Measurements from ENCODE around the gene FBXW7.

Gene FBXW7

GRCh38 chr4:152321398-152321797 lies 214.5 kb downstream of the FBXW7 start:
- DNase-seq: no peak

GRCh38 chr4:152316969-152317368 lies 218.9 kb downstream of the FBXW7 start:
- peak; percentile 17 for DNase-seq

DNA sequence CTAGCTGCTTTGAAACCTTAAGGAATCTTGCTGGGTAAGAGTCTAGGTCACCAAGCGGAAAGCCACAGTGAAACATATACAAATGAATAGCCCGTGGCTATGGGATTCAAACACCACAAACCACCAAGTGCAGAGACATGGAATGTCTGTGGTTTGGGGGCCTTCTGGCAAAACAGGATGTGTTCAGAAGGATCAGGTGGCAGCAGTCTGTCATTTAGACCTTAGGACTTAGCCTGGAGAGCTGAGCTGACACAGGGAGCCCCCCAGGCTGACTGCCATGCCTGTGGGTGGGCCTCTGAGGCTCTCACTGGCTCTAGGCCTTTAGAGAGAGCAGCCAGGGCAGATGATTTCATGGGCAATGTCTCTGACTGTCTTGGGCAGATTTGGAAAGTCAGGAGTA lies 225.6 kb downstream of the FBXW7 start:
- no peak for DNase-seq

DNA sequence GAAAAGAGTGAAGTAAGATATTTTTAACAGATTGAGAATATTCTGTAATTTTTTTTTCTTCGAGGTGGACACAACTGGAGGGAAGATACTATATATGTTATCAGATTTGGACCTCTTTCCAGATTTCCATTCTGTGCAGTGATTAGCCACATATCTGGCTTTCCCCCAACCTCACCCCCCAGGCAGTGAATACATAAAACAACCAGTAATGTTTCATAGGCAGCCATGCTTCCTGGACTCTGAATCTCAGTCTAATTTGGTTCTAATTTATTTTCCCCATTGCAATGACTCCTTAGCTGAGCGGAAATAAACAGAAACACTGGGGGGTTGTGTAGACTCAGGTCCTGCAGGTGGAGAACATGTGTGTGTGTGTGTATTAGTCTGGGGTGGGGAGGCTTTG lies 226.5 kb downstream of the FBXW7 start:
- DNase-seq: peak; percentile 31

GRCh38 chr4:152308951-152309350 lies 226.9 kb downstream of the FBXW7 start:
- peak; percentile 47 for DNase-seq

DNA sequence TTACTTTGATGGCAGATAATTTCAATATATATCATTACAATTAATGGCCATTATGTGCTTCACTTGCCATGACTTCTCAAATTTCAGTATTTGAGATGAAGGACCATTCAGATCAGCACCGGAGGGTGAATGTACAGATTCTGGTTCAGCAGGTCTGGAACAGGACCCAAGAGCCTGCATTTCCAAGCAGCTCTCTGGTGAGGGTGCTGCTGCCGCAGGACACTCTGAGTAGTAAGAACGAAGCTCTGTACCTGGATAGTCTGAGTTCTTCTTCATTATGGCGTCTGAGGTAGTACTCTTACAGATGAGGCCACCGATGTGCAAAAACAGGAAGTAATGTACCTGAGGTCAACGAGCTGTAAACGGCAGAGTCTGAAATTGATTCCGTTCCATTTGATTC lies 228.2 kb downstream of the FBXW7 start:
- DNase-seq: no peak

DNA sequence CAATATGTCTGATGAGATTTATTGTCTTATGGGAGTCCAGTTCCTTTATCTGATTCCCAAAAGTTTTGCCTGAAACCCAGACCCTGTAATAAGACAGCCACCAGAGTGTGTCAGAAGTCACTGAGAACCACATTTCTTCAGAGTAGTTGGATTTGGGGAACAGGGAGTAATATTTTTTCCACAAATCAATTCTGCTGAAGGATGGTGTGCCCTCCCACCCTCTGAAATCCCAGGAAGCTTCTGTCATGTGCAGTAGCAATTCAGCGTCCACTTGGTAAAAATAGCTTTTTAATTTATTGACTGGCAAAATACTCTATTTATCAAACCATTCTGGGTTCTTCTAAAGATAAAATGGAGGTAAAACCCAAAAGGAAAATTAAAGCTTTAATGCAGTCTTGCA lies 229.4 kb downstream of the FBXW7 start:
- DNase-seq: no peak

DNA sequence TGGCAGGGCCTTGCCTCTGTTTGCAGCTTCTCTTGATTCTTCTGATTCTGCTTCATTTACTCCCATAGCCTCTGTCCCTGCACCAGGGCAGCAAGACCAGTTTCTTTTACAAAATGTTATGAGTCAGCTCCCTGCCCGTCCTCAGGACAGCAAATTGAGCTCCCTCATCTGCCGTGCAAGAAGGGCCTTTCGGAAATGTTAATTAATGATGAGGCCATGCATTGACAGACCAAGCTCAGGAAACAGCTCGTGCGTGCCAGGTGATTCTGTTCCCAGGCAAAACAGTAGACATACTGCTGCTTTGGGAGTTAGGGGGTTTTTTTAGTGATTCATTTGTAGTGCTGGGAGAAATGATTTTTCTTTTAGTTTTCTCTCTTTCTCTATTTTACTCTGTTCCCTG lies 231.7 kb downstream of the FBXW7 start:
- DNase-seq: no peak

GRCh38 chr4:152301381-152301780 lies 234.5 kb downstream of the FBXW7 start:
- no peak for DNase-seq

DNA sequence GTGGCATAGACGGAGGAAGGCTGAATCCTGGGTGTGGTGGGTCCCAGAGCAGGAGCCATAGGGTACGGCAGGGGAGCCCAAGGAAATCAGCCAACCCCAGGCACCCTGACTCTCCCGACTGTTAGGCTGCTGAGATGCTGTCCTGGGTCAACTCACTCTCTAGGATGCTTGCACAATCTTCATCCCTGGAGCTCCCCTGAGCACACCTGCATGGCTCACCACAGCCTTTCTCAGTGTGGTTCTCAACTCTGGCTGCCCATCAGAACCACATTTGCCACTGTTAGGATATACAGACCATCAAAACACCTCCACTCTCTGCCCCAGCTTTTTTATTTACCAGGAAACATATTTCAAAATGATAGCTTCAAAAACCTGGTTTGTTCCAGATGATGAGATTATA lies 236.3 kb downstream of the FBXW7 start:
- DNase-seq: no peak

- no peak for DNase-seq
These were observed 239.5 kb downstream of the FBXW7 start for GRCh38 chr4:152296386-152296785.

DNA sequence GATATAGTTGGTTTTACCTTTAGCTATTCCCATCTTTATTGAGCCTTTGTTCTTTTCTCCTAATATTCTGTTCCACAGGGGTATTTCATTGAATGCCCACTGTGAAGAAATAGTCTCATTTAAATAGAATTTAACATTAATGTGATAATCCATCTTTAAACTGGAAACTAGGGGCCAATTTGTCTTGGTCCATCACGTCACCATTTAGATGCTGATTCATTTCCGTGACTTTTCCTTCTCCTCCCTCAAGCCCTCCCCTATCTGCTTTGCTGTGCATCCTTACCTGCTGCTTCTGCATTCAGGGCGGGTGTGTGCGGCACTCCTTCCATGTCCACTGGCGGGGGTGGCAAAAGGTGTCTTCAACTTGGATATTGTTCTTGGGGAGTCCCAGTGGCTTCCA lies 241.1 kb downstream of the FBXW7 start:
- no peak for DNase-seq

DNA sequence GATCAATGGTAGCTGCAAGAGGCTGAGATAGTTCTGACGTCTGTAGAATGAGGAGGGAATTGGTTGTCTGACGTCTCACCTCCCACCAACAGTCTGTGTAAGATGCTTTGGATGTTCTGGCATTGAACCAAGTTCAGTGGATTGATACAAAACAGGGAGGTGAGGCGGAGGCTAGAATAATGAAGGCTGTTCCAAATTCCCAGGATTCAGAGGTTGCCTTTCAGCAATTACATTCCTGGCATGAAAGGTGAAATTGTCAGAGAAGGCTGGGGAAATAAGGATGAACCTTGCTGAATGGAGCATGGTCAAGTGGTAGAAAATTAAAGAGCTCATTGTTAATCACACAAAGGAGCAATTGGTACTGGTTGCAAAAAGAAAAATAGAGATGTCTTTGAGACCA lies 241.6 kb downstream of the FBXW7 start:
- no peak for DNase-seq

DNA sequence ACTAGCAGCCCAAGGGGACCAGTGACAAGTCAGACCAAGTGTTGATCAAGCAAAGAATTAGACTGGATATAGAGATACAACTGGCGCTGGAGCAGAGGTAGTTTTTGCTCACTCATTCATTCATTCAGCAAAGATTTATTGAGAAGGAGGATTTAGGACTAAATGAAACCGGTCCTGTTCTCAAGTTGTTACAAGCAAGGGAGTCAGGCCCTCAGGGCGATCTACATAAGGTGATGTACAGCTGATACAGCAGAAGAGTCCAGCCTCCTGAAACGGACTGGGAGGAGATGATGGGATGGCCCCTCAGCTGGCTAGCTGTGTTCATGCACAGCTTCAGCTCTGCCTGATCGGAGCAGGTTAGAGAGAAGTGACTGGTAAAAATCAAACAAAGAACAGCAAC lies 242.4 kb downstream of the FBXW7 start:
- no peak for DNase-seq

- no peak for DNase-seq
These were observed 245.4 kb downstream of the FBXW7 start for GRCh38 chr4:152290366-152290921.

GRCh38 chr4:152289941-152290340 lies 246.0 kb downstream of the FBXW7 start:
- no peak for DNase-seq

- no peak for DNase-seq
These were observed 246.4 kb downstream of the FBXW7 start for GRCh38 chr4:152289541-152289940.

GRCh38 chr4:152283801-152284470 lies 252.0 kb downstream of the FBXW7 start:
- DNase-seq: no peak

- DNase-seq: no peak
These were observed 254.1 kb downstream of the FBXW7 start for GRCh38 chr4:152281822-152282221.

DNA sequence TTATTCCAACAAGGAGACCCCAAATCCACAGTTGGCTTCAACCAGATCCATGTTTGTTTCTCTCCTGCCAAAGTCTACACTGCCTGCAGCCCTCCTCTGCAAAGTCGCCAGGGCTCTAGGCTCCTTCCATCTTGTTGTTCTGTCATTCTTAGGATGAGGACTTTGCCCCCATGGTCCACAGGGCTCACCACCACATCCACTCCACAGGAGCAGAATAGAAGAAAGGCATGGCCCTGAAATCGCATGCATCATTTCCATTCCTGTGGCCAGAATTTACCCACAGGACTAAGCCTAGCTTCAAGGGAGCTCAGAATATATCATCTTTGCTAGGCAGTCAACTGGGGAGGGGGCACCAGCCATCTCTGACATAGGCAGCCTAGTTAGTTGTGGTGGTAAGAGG lies 254.7 kb downstream of the FBXW7 start:
- DNase-seq: no peak

DNA sequence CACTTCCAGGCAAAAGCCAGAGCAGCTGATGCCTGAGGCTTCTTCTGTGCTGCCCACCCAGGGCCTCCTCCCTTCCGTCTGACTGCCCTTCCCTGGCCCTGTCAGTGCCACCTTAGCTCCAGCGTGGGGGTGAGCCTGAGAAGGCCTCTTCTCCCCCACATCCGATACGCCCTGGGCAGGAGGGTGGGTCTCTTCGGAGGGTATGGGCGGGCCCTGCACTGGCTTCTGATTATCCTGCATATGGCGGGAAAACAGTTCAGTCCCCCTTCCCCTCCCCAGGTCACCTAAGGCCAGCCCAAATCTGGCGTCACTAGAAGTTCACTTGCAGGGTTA lies 256.7 kb downstream of the FBXW7 start:
- no peak for DNase-seq

DNA sequence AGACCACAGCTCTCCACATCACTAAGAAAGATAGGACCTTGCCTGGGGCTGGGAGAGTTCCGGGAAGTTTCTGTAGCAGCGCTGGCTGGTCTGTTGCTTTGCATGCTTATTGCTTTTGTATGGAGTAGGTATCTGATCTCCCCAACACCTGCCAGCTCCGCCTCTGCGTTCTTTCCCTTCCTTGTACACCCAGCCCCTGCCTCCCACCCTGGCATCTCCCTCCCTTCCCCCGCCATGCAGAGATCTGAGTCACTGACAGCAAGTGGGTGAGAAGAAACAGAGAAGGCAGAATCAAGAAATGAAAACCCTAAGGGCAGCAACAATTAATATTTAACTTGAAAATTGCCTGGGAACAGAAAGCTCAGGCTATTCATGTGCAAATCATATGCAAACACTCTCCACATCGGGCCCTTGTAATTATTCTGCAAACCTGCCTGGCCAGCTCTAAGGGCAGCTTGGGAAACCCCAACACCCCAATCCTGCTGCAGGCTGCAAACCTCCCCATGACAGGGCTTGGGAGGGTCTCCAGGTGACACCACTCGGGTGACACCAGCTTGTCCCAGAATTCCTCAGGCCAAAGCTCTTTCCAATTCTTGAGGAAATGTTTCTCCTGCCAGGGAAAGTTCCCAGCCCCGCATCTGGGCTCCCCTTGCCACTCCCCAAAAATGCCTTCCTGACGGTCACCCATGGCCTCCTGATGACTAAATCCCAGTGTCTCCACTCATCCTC lies 257.2 kb downstream of the FBXW7 start:
- no peak for DNase-seq

- DNase-seq: no peak
These were observed 257.8 kb downstream of the FBXW7 start for GRCh38 chr4:152278172-152278504.

DNA sequence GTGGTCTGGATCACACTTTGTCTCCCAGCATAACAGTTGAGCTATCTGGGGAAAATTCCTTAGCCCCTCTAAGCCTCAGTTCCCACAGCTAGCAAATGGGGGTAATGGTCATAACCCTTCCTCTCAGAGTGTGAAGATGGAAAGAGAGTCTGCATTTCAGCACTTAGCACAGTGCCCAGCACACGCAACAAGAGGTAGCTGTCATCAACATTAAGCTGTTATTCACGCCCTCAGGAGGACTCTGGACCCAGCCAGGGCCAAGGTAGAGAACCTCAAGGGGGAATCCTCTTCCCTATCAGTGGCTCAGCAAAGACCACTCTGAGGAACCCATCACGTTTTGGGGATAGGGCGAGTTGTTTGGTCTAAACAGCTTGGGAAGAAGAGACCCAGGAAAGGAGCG lies 258.6 kb downstream of the FBXW7 start:
- no peak for DNase-seq

GRCh38 chr4:152273343-152273742 lies 262.5 kb downstream of the FBXW7 start:
- DNase-seq: no peak
